Measurements from ENCODE around the gene NOP53. TPM values are rescaled to one million over a fixed set of nuclear protein-coding genes. Genes with fewer than 3 reads are reported as not detected.

The NOP53 gene
- total and polyA plus RNA-seq, 2 of the 13 experiments (the other 11 are each of a cell fraction or from before 2014, with no cell fraction given) = 53.9 to 141 TPM

- TF ChIP-seq FUBP1 (CRISPR knock-in tag; IDR thresholded peaks at IDR 0.05; ENCODE audit: borderline replicate concordance) = no peak
- TF ChIP-seq ZNF362 (CRISPR knock-in tag; IDR thresholded peaks at IDR 0.05; ENCODE audit: borderline replicate concordance) = no peak; the same call in 1 of the 2 replicates
- no peak for TF ChIP-seq CBX2 (IDR thresholded peaks at IDR 0.05; ENCODE audit: low read depth, low read length)
- no peak for TF ChIP-seq CBX2 (CRISPR knock-in tag; IDR thresholded peaks at IDR 0.05; ENCODE audit: low read depth)
- TF ChIP-seq ZNF33A (CRISPR knock-in tag; IDR thresholded peaks at IDR 0.05; ENCODE audit: borderline replicate concordance) = no peak
- no peak for TF ChIP-seq NFE2L2 (IDR thresholded peaks at IDR 0.05; ENCODE audit: low read length)
- no peak for TF ChIP-seq MAFF (IDR thresholded peaks at IDR 0.05; ENCODE audit: low read depth, low read length)
- TF ChIP-seq ZNF513 (CRISPR knock-in tag; conservative IDR thresholded peaks at IDR 0.05) = peak; percentile 77; the same call in 1 of the 2 replicates
- TF ChIP-seq ZNF10 (CRISPR knock-in tag; IDR thresholded peaks at IDR 0.05; ENCODE audit: borderline replicate concordance, low read depth) = no peak
- no peak for TF ChIP-seq ZNF496 (CRISPR knock-in tag; IDR thresholded peaks at IDR 0.05; ENCODE audit: insufficient replicate concordance)
- TF ChIP-seq ETV5 (CRISPR knock-in tag; IDR thresholded peaks at IDR 0.05; ENCODE audit: borderline replicate concordance) = no peak
- TF ChIP-seq PTBP1 (IDR thresholded peaks at IDR 0.05; ENCODE audit: low read depth, low read length, poor library complexity, severe bottlenecking) = no peak
- TF ChIP-seq REST (IDR thresholded peaks at IDR 0.05; ENCODE audit: borderline replicate concordance in 1 of 2, low read depth in 1 of 2, low read length in 2 of 2) = peak in 1 of 2 experiments; percentile 61; a peak in 1 of 4 replicates
- TF ChIP-seq ZNF7 (CRISPR knock-in tag; IDR thresholded peaks at IDR 0.05) = no peak
- 0 out of 2 replicates have a peak, but pooled peaks have one; percentile 32 for TF ChIP-seq RNF219 (CRISPR knock-in tag; IDR thresholded peaks at IDR 0.05)
- TF ChIP-seq TBX3 (IDR thresholded peaks at IDR 0.05; ENCODE audit: borderline replicate concordance) = no peak
Observed at GRCh38 chr19:47778049-47778953, 33.0 kb downstream of the NOP53 start, which contains the start of gene SELENOW (continued).
